HG02642 (cell line): ENCODE data around the gene AGBL1.

ENCODE experiments used
- ATAC-seq: cut with Tn5 transposase; IDR thresholded peaks from one replicate; pipeline ENCODE4 v1.9.1; 2021; ENCODE audit warnings: mild to moderate bottlenecking; ENCODE audit not compliant: unreplicated experiment, poor library complexity

AGBL1 gene

GRCh38 chr15:86162172-86162591, 82.5 kb downstream of the AGBL1 start:
- ATAC-seq, result no peak

- ATAC-seq, result no peak
Observed at GRCh38 chr15:86162641-86163040, 83.0 kb downstream of the AGBL1 start.

GRCh38 chr15:86163816-86164215, 84.1 kb downstream of the AGBL1 start:
- no peak for ATAC-seq

- no peak for ATAC-seq
Observed at GRCh38 chr15:86164232-86164898, 84.7 kb downstream of the AGBL1 start.

GRCh38 chr15:86165265-86166211, 85.9 kb downstream of the AGBL1 start:
- ATAC-seq, result no peak

- ATAC-seq, result no peak
Observed at GRCh38 chr15:86167841-86168240, 88.2 kb downstream of the AGBL1 start.

GRCh38 chr15:86178845-86179244, 99.2 kb downstream of the AGBL1 start:
- ATAC-seq, result no peak

GRCh38 chr15:86183596-86184491, 104.2 kb downstream of the AGBL1 start:
- ATAC-seq, result no peak

- ATAC-seq, result no peak
Observed at GRCh38 chr15:86193716-86194380, 114.2 kb downstream of the AGBL1 start.

- no peak for ATAC-seq
Observed at GRCh38 chr15:86197770-86198169, 118.1 kb downstream of the AGBL1 start.

- ATAC-seq, result no peak
Observed at GRCh38 chr15:86199467-86200145, 119.9 kb downstream of the AGBL1 start.

GRCh38 chr15:86201313-86202008, 121.8 kb downstream of the AGBL1 start:
- ATAC-seq, result no peak

GRCh38 chr15:86203462-86203861, 123.8 kb downstream of the AGBL1 start:
- ATAC-seq, result no peak

GRCh38 chr15:86205096-86205495, 125.4 kb downstream of the AGBL1 start:
- ATAC-seq, result no peak

- ATAC-seq, result no peak
Observed at GRCh38 chr15:86213420-86213819, 133.7 kb downstream of the AGBL1 start.

- ATAC-seq, result no peak
Observed at GRCh38 chr15:86213888-86214287, 134.2 kb downstream of the AGBL1 start.

GRCh38 chr15:86221119-86221518, 141.4 kb downstream of the AGBL1 start:
- ATAC-seq, result no peak

- ATAC-seq, result no peak
Observed at GRCh38 chr15:86229306-86229705, 149.6 kb downstream of the AGBL1 start.

GRCh38 chr15:86229936-86230335, 150.3 kb downstream of the AGBL1 start:
- ATAC-seq, result no peak
